Transverse colon (tissue), 3 donors: ENCODE results near the gene ZBTB7B.

Experiments
- POLR2A ChIP-seq: fragments of 450-650 bp; IDR thresholded peaks from one replicate; pipeline ENCODE4 v1.6.1; 2016; ENCODE audit warnings: antibody characterized with exemption, mild to moderate bottlenecking, moderate library complexity
- POLR2AphosphoS5 ChIP-seq, 3 donors: sonication (generic); formaldehyde crosslinking; IDR thresholded peaks; one replicate each; pipeline ENCODE4 v1.6.1; 2016; ENCODE audit warnings: antibody characterized with exemption in 3 of 3

DNA sequence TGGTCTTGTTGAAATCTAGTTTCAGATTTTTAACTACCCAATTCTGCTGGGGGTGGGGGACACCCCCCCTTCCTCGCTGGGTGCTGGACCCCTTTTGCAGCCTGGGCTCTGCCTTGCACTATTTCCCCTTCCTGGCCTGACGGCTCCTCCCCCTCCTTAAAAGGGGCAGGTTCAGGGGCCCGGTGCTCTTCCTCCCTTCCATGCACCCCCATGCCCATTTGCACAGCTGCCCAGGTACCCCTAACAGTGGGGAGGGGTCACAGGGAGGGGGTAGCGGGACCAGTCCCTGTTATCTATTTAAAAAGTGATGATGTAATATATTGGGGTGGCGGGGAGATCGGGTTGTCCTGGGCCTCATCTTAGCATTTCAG is 15.3 kb downstream of the ZBTB7B start:
- TF ChIP-seq POLR2A (no peak), POLR2AphosphoS5 (IDR thresholded peaks at IDR 0.05) (no peak)
